WTC11 (cell line): ENCODE data around the gene PCDHGA10. TPM values are rescaled to one million over a fixed set of nuclear protein-coding genes. Genes with fewer than 3 reads are reported as not detected.

ENCODE experiments used
- ATAC-seq: fragments of 200-7000 bp; cut with Tn5 transposase; 2 replicates; pipeline ENCODE4 v1.10.0; 2021; ENCODE audit warnings: mild to moderate bottlenecking, moderate library complexity
- CTCF ChIA-PET: fragments of 300-600 bp; sonication (Branson Sonifier 250); formaldehyde crosslinking; loops from one replicate; lab custom pipeline; 2021; ENCODE audit warnings: antibody characterized with exemption; lab: Charles Lee
- POLR2A ChIA-PET: fragments of 350-600 bp; sonication (Branson Sonifier 250); formaldehyde crosslinking; loops from one replicate; lab custom pipeline; 2021; ENCODE audit warnings: antibody characterized with exemption; lab: Charles Lee
- DNase-seq: peaks from one replicate; pipeline ENCODE4 v3.0.0; 2021; ENCODE audit warnings: low spot score
- H3K27ac Mint-ChIP-seq: 2 replicates; pipeline ENCODE4 v1.8.0; 2021; ENCODE audit warnings: mixed read lengths
- H3K27me3 Mint-ChIP-seq: 2 replicates; pipeline ENCODE4 v1.8.0; 2021; ENCODE audit warnings: low read depth, mild to moderate bottlenecking, moderate library complexity, mixed read lengths
- H3K36me3 Mint-ChIP-seq: 2 replicates; pipeline ENCODE4 v1.8.0; 2021; ENCODE audit warnings: mixed read lengths
- H3K4me1 Mint-ChIP-seq: 2 replicates; pipeline ENCODE4 v1.8.0; 2022; ENCODE audit warnings: mixed read lengths
- H3K4me3 Mint-ChIP-seq: 2 replicates; pipeline ENCODE4 v1.8.0; 2021; ENCODE audit warnings: mild to moderate bottlenecking, moderate library complexity, mixed read lengths
- H3K9me3 Mint-ChIP-seq: 2 replicates; pipeline ENCODE4 v1.8.0; 2021; ENCODE audit warnings: mixed read lengths
- ATF1 ChIP-seq: sonication (generic); formaldehyde crosslinking; IDR thresholded peaks from 2 replicates; pipeline ENCODE4 v1.8.1; 2023; ENCODE audit warnings: mild to moderate bottlenecking, moderate library complexity, missing genetic modification reagents
- CREM ChIP-seq: sonication (generic); formaldehyde crosslinking; IDR thresholded peaks from 2 replicates; pipeline ENCODE4 v1.8.1; 2022; ENCODE audit warnings: mild to moderate bottlenecking, missing genetic modification reagents, moderate library complexity
- ELF4 ChIP-seq: sonication (generic); formaldehyde crosslinking; IDR thresholded peaks from 2 replicates; pipeline ENCODE4 v1.8.1; 2022; ENCODE audit warnings: low read depth, mild to moderate bottlenecking, moderate library complexity, missing genetic modification reagents
- FOXP4 ChIP-seq: sonication (generic); formaldehyde crosslinking; IDR thresholded peaks from 2 replicates; pipeline ENCODE4 v1.8.0; 2022; ENCODE audit warnings: mild to moderate bottlenecking, missing genetic modification reagents
- GTF2I ChIP-seq: fragments of 250-450 bp; sonication (Bioruptor Pico); conservative IDR thresholded peaks from 2 replicates; pipeline ENCODE4 v1.4.0; 2021; ENCODE audit warnings: mild to moderate bottlenecking
- JAZF1 ChIP-seq: fragments of 250-450 bp; sonication (Bioruptor Pico); IDR thresholded peaks from 2 replicates; pipeline ENCODE4 v1.9.0; 2021; ENCODE audit warnings: moderate library complexity, mild to moderate bottlenecking, inconsistent platforms
- MXD4 ChIP-seq: fragments of 250-450 bp; sonication (Bioruptor Pico); IDR thresholded peaks from 2 replicates; pipeline ENCODE4 v1.8.0; 2021; ENCODE audit warnings: mild to moderate bottlenecking, moderate library complexity, borderline replicate concordance
- NR1H2 ChIP-seq: sonication (generic); formaldehyde crosslinking; IDR thresholded peaks from 2 replicates; pipeline ENCODE4 v1.9.0; 2021; ENCODE audit warnings: mild to moderate bottlenecking, moderate library complexity, missing genetic modification reagents
- RELA ChIP-seq: sonication (generic); formaldehyde crosslinking; IDR thresholded peaks from 2 replicates; pipeline ENCODE4 v1.8.1; 2022; ENCODE audit warnings: missing genetic modification reagents, mild to moderate bottlenecking, borderline replicate concordance
- TEAD4 ChIP-seq: sonication (generic); formaldehyde crosslinking; IDR thresholded peaks from 2 replicates; pipeline ENCODE4 v1.8.0; 2022; ENCODE audit warnings: mild to moderate bottlenecking, missing genetic modification reagents
- TP53 ChIP-seq: sonication (generic); formaldehyde crosslinking; IDR thresholded peaks from 2 replicates; pipeline ENCODE4 v1.8.1; 2023; ENCODE audit warnings: mild to moderate bottlenecking, missing genetic modification reagents
- ZBTB43 ChIP-seq: sonication (generic); formaldehyde crosslinking; IDR thresholded peaks from 2 replicates; pipeline ENCODE4 v1.8.1; 2023; ENCODE audit warnings: mild to moderate bottlenecking, missing genetic modification reagents
- ZNF232 ChIP-seq: sonication (generic); formaldehyde crosslinking; IDR thresholded peaks from 2 replicates; pipeline ENCODE4 v1.8.0; 2022; ENCODE audit warnings: mild to moderate bottlenecking, missing genetic modification reagents
- ZNF532 ChIP-seq: fragments of 250-450 bp; sonication (Bioruptor Pico); IDR thresholded peaks from 2 replicates; pipeline ENCODE4 v1.9.0; 2021; ENCODE audit warnings: mild to moderate bottlenecking, borderline replicate concordance
- total RNA-seq: library from RNA; stranded (reverse); gene quantifications from 3 replicates; pipeline ENCODE4 v1.2.3, GENCODE V29; 2021
- TF ChIP-seq, protein P1 (sequence below): fragments of 200-600 bp; IDR thresholded peaks from 2 replicates; pipeline ENCODE4 v1.8.0; 2022; ENCODE audit warnings: antibody characterized with exemption
- TF ChIP-seq, protein P2 (sequence below): sonication (generic); formaldehyde crosslinking; conservative IDR thresholded peaks from 2 replicates; pipeline ENCODE4 v1.8.1; 2022; ENCODE audit warnings: mild to moderate bottlenecking, missing genetic modification reagents
- TF ChIP-seq, protein P3 (sequence below): fragments of 250-450 bp; sonication (Bioruptor Pico); IDR thresholded peaks from 2 replicates; pipeline ENCODE4 v1.9.0; 2021; ENCODE audit warnings: mild to moderate bottlenecking
- TF ChIP-seq, protein P4 (sequence below): sonication (generic); formaldehyde crosslinking; IDR thresholded peaks from 2 replicates; pipeline ENCODE4 v1.8.1; 2022; ENCODE audit warnings: missing genetic modification reagents, borderline replicate concordance

PCDHGA10 gene
- total RNA-seq, 1 experiment from 2014 or later, result 11.9 TPM

- no peak for DNase-seq
- CTCF ChIA-PET, result interaction anchor here (0.9 to 2.7 kb wide), 31 partner anchors 9 to 238 kb away, joined by 3 to 28 read pairs (median 6); partner anchors contain the start of genes PCDHB10, PCDHB14, PCDHB15 and PCDHGA10
- TF ChIP-seq FOXP4 (CRISPR knock-in tag) (no peak), ATF1 (CRISPR knock-in tag) (no peak), ELF4 (CRISPR knock-in tag) (no peak), ZNF232 (CRISPR knock-in tag) (no peak), MXD4 (CRISPR knock-in tag) (no peak), NR1H2 (CRISPR knock-in tag) (no peak), TP53 (CRISPR knock-in tag) (no peak), TEAD4 (CRISPR knock-in tag) (no peak), ZNF532 (CRISPR knock-in tag) (no peak), ZBTB43 (CRISPR knock-in tag) (no peak), RELA (CRISPR knock-in tag) (no peak), CREM (no peak), JAZF1 (CRISPR knock-in tag) (no peak), GTF2I (CRISPR knock-in tag) (no peak)
- TF ChIP-seq, protein P1, sequence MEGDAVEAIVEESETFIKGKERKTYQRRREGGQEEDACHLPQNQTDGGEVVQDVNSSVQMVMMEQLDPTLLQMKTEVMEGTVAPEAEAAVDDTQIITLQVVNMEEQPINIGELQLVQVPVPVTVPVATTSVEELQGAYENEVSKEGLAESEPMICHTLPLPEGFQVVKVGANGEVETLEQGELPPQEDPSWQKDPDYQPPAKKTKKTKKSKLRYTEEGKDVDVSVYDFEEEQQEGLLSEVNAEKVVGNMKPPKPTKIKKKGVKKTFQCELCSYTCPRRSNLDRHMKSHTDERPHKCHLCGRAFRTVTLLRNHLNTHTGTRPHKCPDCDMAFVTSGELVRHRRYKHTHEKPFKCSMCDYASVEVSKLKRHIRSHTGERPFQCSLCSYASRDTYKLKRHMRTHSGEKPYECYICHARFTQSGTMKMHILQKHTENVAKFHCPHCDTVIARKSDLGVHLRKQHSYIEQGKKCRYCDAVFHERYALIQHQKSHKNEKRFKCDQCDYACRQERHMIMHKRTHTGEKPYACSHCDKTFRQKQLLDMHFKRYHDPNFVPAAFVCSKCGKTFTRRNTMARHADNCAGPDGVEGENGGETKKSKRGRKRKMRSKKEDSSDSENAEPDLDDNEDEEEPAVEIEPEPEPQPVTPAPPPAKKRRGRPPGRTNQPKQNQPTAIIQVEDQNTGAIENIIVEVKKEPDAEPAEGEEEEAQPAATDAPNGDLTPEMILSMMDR, result no peak
- TF ChIP-seq, protein P2, sequence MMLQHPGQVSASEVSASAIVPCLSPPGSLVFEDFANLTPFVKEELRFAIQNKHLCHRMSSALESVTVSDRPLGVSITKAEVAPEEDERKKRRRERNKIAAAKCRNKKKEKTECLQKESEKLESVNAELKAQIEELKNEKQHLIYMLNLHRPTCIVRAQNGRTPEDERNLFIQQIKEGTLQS (CRISPR knock-in tag), result no peak
- TF ChIP-seq, protein P3, sequence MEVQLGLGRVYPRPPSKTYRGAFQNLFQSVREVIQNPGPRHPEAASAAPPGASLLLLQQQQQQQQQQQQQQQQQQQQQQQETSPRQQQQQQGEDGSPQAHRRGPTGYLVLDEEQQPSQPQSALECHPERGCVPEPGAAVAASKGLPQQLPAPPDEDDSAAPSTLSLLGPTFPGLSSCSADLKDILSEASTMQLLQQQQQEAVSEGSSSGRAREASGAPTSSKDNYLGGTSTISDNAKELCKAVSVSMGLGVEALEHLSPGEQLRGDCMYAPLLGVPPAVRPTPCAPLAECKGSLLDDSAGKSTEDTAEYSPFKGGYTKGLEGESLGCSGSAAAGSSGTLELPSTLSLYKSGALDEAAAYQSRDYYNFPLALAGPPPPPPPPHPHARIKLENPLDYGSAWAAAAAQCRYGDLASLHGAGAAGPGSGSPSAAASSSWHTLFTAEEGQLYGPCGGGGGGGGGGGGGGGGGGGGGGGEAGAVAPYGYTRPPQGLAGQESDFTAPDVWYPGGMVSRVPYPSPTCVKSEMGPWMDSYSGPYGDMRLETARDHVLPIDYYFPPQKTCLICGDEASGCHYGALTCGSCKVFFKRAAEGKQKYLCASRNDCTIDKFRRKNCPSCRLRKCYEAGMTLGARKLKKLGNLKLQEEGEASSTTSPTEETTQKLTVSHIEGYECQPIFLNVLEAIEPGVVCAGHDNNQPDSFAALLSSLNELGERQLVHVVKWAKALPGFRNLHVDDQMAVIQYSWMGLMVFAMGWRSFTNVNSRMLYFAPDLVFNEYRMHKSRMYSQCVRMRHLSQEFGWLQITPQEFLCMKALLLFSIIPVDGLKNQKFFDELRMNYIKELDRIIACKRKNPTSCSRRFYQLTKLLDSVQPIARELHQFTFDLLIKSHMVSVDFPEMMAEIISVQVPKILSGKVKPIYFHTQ (CRISPR knock-in tag), result no peak
- TF ChIP-seq, protein P4, sequence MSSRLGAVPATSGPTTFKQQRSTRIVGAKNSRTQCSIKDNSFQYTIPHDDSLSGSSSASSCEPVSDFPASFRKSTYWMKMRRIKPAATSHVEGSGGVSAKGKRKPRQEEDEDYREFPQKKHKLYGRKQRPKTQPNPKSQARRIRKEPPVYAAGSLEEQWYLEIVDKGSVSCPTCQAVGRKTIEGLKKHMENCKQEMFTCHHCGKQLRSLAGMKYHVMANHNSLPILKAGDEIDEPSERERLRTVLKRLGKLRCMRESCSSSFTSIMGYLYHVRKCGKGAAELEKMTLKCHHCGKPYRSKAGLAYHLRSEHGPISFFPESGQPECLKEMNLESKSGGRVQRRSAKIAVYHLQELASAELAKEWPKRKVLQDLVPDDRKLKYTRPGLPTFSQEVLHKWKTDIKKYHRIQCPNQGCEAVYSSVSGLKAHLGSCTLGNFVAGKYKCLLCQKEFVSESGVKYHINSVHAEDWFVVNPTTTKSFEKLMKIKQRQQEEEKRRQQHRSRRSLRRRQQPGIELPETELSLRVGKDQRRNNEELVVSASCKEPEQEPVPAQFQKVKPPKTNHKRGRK (CRISPR knock-in tag), result no peak
- TF ChIP-seq, all 79 proteins: peak for 0
- POLR2A ChIA-PET, result interaction anchor here (0.8 to 0.9 kb wide), 2 partner anchors 45 to 83 kb away, joined by 3 to 4 read pairs; partner anchors contain the start of gene PCDHGC3
- no peaks in the 10 kb centered on the region for H3K4me1 Mint-ChIP-seq
- H3K27ac Mint-ChIP-seq, result no peak within 1 kb of the TSS
- ATAC-seq, result peak; percentile 43; the same call in 1 of the 2 replicates
- H3K9me3 Mint-ChIP-seq, result peaks cover 55% of the 10 kb centered on the region
- H3K36me3 Mint-ChIP-seq, result peaks cover 72% of the 10 kb centered on the region
- H3K27me3 Mint-ChIP-seq, result no peaks in the 10 kb centered on the region
- no peak within 1 kb of the TSS for H3K4me3 Mint-ChIP-seq
Observed at GRCh38 chr5:141430332-141431113, 17.7 kb downstream of the PCDHGA10 start, which contains the start of gene PCDHGA12. TSS of gene PCDHGA12 (plus strand) at chr5:141430507. CDS start at chr5:141430760, 253 bp downstream.
